Endothelial cell of umbilical vein (primary cell): ENCODE measurements around the gene ESPN. TPM values are rescaled to one million over a fixed set of nuclear protein-coding genes. Genes with fewer than 3 reads are reported as not detected.

Experiments used
- BruUV-seq: library from RNA; stranded (reverse); fragments of 400-500 nt; replicated peaks from 2 replicates; lab custom pipeline; 2021; lab: Mats Ljungman, UMichigan
- CTCF ChIA-PET: fragments of 300-600, 350-600 bp; sonication (Branson Sonifier 250); formaldehyde crosslinking; loops from one replicate; lab custom pipeline; 2021; ENCODE audit warnings: antibody characterized with exemption, inconsistent platforms; lab: Charles Lee
- POLR2A ChIA-PET: fragments of 300-600, 350-600 bp; sonication (Branson Sonifier 250); formaldehyde crosslinking; loops from one replicate; lab custom pipeline; 2021; ENCODE audit warnings: antibody characterized with exemption, inconsistent platforms; lab: Charles Lee
- DNase-seq: peaks from one replicate; pipeline ENCODE4 v3.0.0-alpha.2; 2011; ENCODE audit warnings: low read depth, low spot score
- FAIRE-seq: peaks from 2 replicates; lab custom pipeline; 2011; peaks lifted over from hg19 to GRCh38; lab: Jason Lieb, UNC
- H2AFZ ChIP-seq: 2 replicates; pipeline ENCODE4 v1.6.0; 2012; ENCODE audit warnings: low read depth, low read length, control low read depth, inconsistent platforms
- H3K27ac ChIP-seq: 2 replicates; pipeline ENCODE4 v1.5.1; 2011; ENCODE audit warnings: low read depth, mild to moderate bottlenecking, control low read depth, low read length, moderate library complexity; ENCODE audit not compliant: insufficient read depth
- H3K27me3 ChIP-seq, 2 experiments: 2 replicates each; pipeline versions ENCODE4 v1.6.0 to v1.6.1; 2011; ENCODE audit warnings: low read length in 2 of 2, mixed read lengths in 1 of 2; ENCODE audit not compliant: control insufficient read depth in 2 of 2, insufficient read depth in 2 of 2
- H3K36me3 ChIP-seq, 2 experiments: 2 replicates in 1 of 2; 3 replicates in 1 of 2; pipeline ENCODE4 v1.5.1; 2011; ENCODE audit warnings: low read length in 2 of 2, mild to moderate bottlenecking in 1 of 2, moderate library complexity in 1 of 2; ENCODE audit not compliant: control insufficient read depth in 2 of 2, insufficient read depth in 2 of 2; ENCODE audit errors: extremely low read depth in 1 of 2
- H3K4me1 ChIP-seq: 3 replicates; pipeline ENCODE4 v1.5.1; 2011; ENCODE audit warnings: mild to moderate bottlenecking, low read length; ENCODE audit not compliant: control insufficient read depth, insufficient read depth; ENCODE audit errors: extremely low read depth
- H3K4me2 ChIP-seq: 2 replicates; pipeline ENCODE4 v1.6.1; 2011; ENCODE audit warnings: low read length, control low read depth, mixed read lengths; ENCODE audit not compliant: insufficient read depth
- H3K4me3 ChIP-seq, 3 experiments: fragments of 200-600 bp in 1 of 3; sonication (generic), shearing (Covaris generic) in 1 of 3; replicated peaks in 1 of 3; 2 replicates each; pipeline ENCODE4 v1.5.1; 2011 to 2016; ENCODE audit warnings: control low read depth in 3 of 3, low read length in 3 of 3, mild to moderate bottlenecking in 2 of 3, inconsistent platforms in 1 of 3, low read depth in 1 of 3, moderate library complexity in 1 of 3; ENCODE audit not compliant: insufficient read depth in 1 of 3
- H3K79me2 ChIP-seq: 2 replicates; pipeline ENCODE4 v1.6.0; 2012; ENCODE audit warnings: low read length, inconsistent platforms; ENCODE audit not compliant: control insufficient read depth, insufficient read depth
- H3K9ac ChIP-seq: replicated peaks from 2 replicates; pipeline ENCODE3; 2011; ENCODE audit warnings: low read length, control low read depth; ENCODE audit not compliant: insufficient read depth; ENCODE audit errors: extremely low read depth
- H3K9me1 ChIP-seq: replicated peaks from 3 replicates; pipeline ENCODE4 v1.6.0; 2011; ENCODE audit warnings: mild to moderate bottlenecking, low read length; ENCODE audit not compliant: control insufficient read depth, insufficient read depth; ENCODE audit errors: extremely low read depth
- H3K9me3 ChIP-seq: replicated peaks from 2 replicates; pipeline ENCODE4 v1.5.1; 2012; ENCODE audit warnings: low read length, inconsistent platforms; ENCODE audit not compliant: control insufficient read depth, insufficient read depth
- H4K20me1 ChIP-seq: replicated peaks from 2 replicates; pipeline ENCODE3; 2011; ENCODE audit warnings: mild to moderate bottlenecking, low read length; ENCODE audit not compliant: control insufficient read depth, insufficient read depth; ENCODE audit errors: extremely low read depth
- CTCF ChIP-seq, 2 donors: IDR thresholded peaks; 1 replicate in 1 of 2; 2 replicates in 1 of 2; pipeline ENCODE4 v1.5.1; 2011; ENCODE audit warnings: low read length in 2 of 2, mild to moderate bottlenecking in 2 of 2, moderate library complexity in 2 of 2, control low read depth in 1 of 2, inconsistent platforms in 1 of 2, low read depth in 1 of 2; ENCODE audit not compliant: insufficient read depth in 1 of 2; ENCODE audit errors: extremely low read depth in 1 of 2
- EZH2 ChIP-seq: IDR thresholded peaks from 2 replicates; pipeline ENCODE4 v1.6.1; 2012; ENCODE audit warnings: borderline replicate concordance, low read depth, mild to moderate bottlenecking, moderate library complexity, low read length, inconsistent platforms; ENCODE audit not compliant: severe bottlenecking
- GATA2 ChIP-seq: IDR thresholded peaks from 2 replicates; pipeline ENCODE4 v1.7.0; 2011; ENCODE audit warnings: low read depth, mild to moderate bottlenecking, moderate library complexity, mixed read lengths, low read length; ENCODE audit not compliant: insufficient read length, insufficient read depth
- JUN ChIP-seq: IDR thresholded peaks from 2 replicates; pipeline ENCODE4 v1.6.1; 2011; ENCODE audit warnings: borderline replicate concordance, low read depth; ENCODE audit not compliant: insufficient read length, insufficient read depth
- MYC ChIP-seq: IDR thresholded peaks from one replicate; pipeline ENCODE4 v1.6.1; 2011; ENCODE audit warnings: mild to moderate bottlenecking, low read depth, low read length
- POLR2AphosphoS5 ChIP-seq: IDR thresholded peaks from 2 replicates; pipeline ENCODE4 v1.6.1; 2012; ENCODE audit warnings: low read depth, mild to moderate bottlenecking, control low read depth, low read length, moderate library complexity; ENCODE audit not compliant: insufficient read depth
- dilution Hi-C: fragments of 300-500 bp; cut with MboI; formaldehyde crosslinking; loops from one replicate; pipeline ENCODE4 v1.15.0; 2019; ENCODE audit warnings: low sequenced_read_pairs; ENCODE audit not compliant: extremely low pct_ligation_motif_present
- intact Hi-C: fragments of 100-400 bp; cut with micrococcal nuclease; formaldehyde crosslinking; loops from one replicate; pipeline ENCODE4 v1.10.0; 2022
- polyA plus RNA-seq, 4 experiments: library from polyadenylated mRNA; depleted of rRNA in 3 of 4; stranded (reverse) in 3 of 4; unstranded in 1 of 4; fragments of >200 nt; gene quantifications; 2 replicates each; pipeline versions ENCODE4 v1.2.1 to v1.2.3, GENCODE V29; 2011 to 2012; ENCODE audit warnings: missing spikeins in 1 of 4
- total RNA-seq: library from RNA; stranded (reverse); gene quantifications from 2 replicates; pipeline ENCODE4 v1.2.3, GENCODE V29; 2021
- TF ChIP-seq, protein P1 (sequence below): IDR thresholded peaks from 2 replicates; pipeline ENCODE4 v1.6.1; 2011; ENCODE audit not compliant: insufficient read depth, insufficient read length

Gene ESPN
- total and polyA plus RNA-seq, 2 donors (not counting 3 experiments of a cell fraction or from before 2014, with no cell fraction given) = 0.54 to 0.71 TPM

- H3K9me3 ChIP-seq = no peaks in the 10 kb centered on the region
- POLR2A ChIA-PET = no interaction called here
- H3K79me2 ChIP-seq = no peaks in the 10 kb centered on the region
- DNase-seq = no peak
- dilution Hi-C loops (no loop called here), intact Hi-C loops (no loop called here)
- H3K36me3 ChIP-seq = peaks cover 12 to 69% of the 10 kb centered on the region in 2 experiments
- H3K4me3 ChIP-seq = no peak overlapping the region
- H3K9me1 ChIP-seq = no peaks in the 10 kb centered on the region
- no peak overlapping the region for H3K27ac ChIP-seq
- CTCF ChIA-PET = interaction anchor here (0.8 to 1.7 kb wide), 5 partner anchors 12 to 81 kb away, joined by 3 to 6 read pairs (median 4); no protein-coding TSS in a partner anchor
- no peaks in the 10 kb centered on the region for H4K20me1 ChIP-seq
- H3K9ac ChIP-seq = no peak overlapping the region
- no peak overlapping the region for H3K4me2 ChIP-seq
- H3K27me3 ChIP-seq = no peaks in the 10 kb centered on the region
- FAIRE-seq = no peak
- H3K4me1 ChIP-seq = no peaks in the 10 kb centered on the region
- BruUV-seq = no TSS peak
- peak; percentile 38 to 40 for TF ChIP-seq CTCF (IDR thresholded peaks at IDR 0.05; ENCODE audit: extremely low read depth in 1 of 2, insufficient read depth in 1 of 2, low read depth in 1 of 2, low read length in 2 of 2)
- TF ChIP-seq, protein P1, sequence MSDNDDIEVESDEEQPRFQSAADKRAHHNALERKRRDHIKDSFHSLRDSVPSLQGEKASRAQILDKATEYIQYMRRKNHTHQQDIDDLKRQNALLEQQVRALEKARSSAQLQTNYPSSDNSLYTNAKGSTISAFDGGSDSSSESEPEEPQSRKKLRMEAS = no peak
- H2AFZ ChIP-seq = no peak overlapping the region
Observed at GRCh38 chr1:6472391-6472790, 47.8 kb downstream of the ESPN start.

DNA sequence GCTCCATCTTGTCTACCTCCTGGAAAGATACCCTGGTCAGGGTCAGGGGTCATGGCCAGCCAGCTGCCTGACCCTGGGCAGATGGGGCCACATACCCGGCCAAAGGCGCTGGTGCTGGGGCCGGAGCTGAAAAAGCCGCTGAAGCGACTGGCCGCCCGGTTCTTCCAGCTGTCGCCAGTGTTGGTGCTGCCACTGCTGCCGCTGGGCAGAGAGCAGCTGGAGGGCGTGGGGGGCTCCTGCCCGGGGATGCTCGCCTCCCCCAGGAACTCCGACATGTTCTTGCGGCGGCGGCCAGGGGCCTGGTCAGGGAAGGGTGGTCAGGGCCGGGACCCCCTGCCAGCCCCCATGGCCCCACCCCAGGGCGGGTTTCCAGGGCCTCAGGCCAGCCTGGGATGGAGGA is 48.6 kb downstream of the ESPN start:
- DNase-seq (no peak), FAIRE-seq (no peak)
- Histone ChIP-seq H2AFZ (no peak overlapping the region), H4K20me1 (no peaks in the 10 kb centered on the region), H3K79me2 (no peaks in the 10 kb centered on the region), H3K27ac (no peak overlapping the region), H3K4me1 (no peaks in the 10 kb centered on the region), H3K4me2 (no peak overlapping the region), H3K9me1 (no peaks in the 10 kb centered on the region), H3K27me3 (no peaks in the 10 kb centered on the region), H3K9ac (no peak overlapping the region), H3K9me3 (no peaks in the 10 kb centered on the region), H3K4me3 (no peak overlapping the region), H3K36me3 (peaks cover 13 to 63% of the 10 kb centered on the region in 2 experiments)
- POLR2A ChIA-PET = no interaction called here
- dilution Hi-C loops = no loop called here
- no TSS peak for BruUV-seq
- intact Hi-C loops = no loop called here
- CTCF ChIA-PET = interaction anchor here (1.5 to 1.7 kb wide), 2 partner anchors 13 to 50 kb away, joined by 4 to 6 read pairs; no protein-coding TSS in a partner anchor
- no peak for TF ChIP-seq JUN
- TF ChIP-seq EZH2 = no peak
- TF ChIP-seq, protein P1 = no peak
- no peak for TF ChIP-seq POLR2AphosphoS5
- no peak for TF ChIP-seq MYC
- TF ChIP-seq GATA2 = no peak
